GM12891 (cell line): ENCODE data around the gene ARHGEF37.

Experiments used
- POLR2A ChIP-seq: IDR thresholded peaks from 2 replicates; pipeline ENCODE4 v1.6.1; 2011; ENCODE audit warnings: low read depth, low read length, control low read depth
- POU2F2 ChIP-seq: IDR thresholded peaks from 2 replicates; pipeline ENCODE4 v1.6.1; 2011; ENCODE audit warnings: low read depth, mild to moderate bottlenecking, control low read depth, low read length, moderate library complexity
- SPI1 ChIP-seq: IDR thresholded peaks from 2 replicates; pipeline ENCODE4 v1.6.1; 2011; ENCODE audit warnings: low read depth, low read length, control low read depth
- TAF1 ChIP-seq: IDR thresholded peaks from 2 replicates; pipeline ENCODE4 v1.6.1; 2011; ENCODE audit warnings: low read depth, low read length, control low read depth

DNA sequence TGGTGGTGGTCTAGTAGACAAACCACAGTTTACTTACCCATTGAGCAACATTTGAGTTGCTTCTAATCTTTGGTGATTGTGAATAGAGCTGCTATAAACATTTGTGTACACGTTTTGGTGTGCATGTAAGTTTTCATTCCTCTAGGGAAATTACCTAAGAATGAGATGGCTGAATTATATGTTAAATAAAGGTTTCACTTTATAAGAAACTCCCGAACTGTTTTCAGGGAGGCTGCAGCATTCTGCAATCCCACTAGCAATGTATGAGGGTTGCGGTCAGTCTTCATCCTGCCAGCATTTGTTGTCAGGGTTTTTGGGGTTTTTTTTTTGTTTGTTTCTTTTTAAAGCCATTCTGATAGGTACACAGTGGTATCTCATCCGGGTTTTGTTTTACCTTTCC lies 103.1 kb downstream of the ARHGEF37 start:
- TF ChIP-seq SPI1, result no peak
- no peak for TF ChIP-seq POLR2A
- TF ChIP-seq POU2F2, result no peak
- TF ChIP-seq TAF1, result no peak
